ENCODE measurements around the gene SOHLH2. TPM values are rescaled to one million over a fixed set of nuclear protein-coding genes. Genes with fewer than 3 reads are reported as not detected.

Gene SOHLH2
- total RNA-seq, 1 experiment from 2014 or later = 2.7 TPM

DNA sequence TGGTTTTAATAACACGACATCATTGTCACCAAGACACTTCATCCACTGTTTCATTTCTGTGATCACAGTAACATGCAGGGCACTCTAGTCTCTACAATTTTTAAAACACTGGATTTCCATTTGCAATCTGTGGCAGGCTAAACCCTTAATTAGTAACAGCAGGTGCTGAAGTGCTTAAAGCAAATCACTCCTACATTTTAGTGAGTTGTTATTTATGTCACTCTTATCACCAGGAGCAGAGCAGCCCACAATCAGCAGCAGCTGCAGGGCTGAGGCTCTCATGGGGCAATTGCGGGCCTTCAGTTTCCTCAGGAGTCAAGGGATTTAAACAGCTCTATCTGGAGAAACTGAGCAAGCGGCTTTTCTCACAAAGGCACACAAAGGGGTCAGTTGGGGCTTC, 1.6 kb downstream of the SOHLH2 start:
- H3K4me1 ChIP-seq = peaks cover 8% of the 10 kb centered on the region
- H3K4me3 ChIP-seq = no peak overlapping the region
- no peak overlapping the region for H3K27ac ChIP-seq
- peak; percentile 24 to 64 for DNase-seq
- no peaks in the 10 kb centered on the region for H3K27me3 ChIP-seq
- no peaks in the 10 kb centered on the region for H3K9me3 ChIP-seq (replicated peaks)
- H3K36me3 ChIP-seq = no peaks in the 10 kb centered on the region

DNA sequence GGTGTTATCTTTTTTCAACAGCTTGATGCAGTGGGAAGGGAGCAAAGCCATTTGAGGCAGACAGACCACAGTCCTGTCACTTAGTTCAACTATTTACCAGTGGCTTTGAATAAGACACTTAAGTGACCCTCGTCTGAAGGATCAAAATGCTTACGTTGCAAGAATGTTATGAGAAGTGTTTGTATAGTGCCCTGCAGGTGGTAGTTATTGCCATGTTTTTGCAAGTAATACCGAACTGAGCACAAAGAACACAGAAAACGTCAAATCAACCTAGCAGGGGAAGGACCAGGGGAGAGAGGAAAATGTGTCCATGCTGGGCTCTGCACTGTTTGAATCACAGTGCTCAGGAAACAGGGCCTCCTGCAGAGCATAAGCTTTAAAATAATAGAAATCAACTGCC, 2.8 kb downstream of the SOHLH2 start:
- Histone ChIP-seq H3K27me3 (no peaks in the 10 kb centered on the region), H3K4me3 (no peak overlapping the region), H3K4me1 (peaks cover 8% of the 10 kb centered on the region), H3K9me3 (replicated peaks) (no peaks in the 10 kb centered on the region), H3K36me3 (no peaks in the 10 kb centered on the region), H3K27ac (no peak overlapping the region)
- DNase-seq = no peak

DNA sequence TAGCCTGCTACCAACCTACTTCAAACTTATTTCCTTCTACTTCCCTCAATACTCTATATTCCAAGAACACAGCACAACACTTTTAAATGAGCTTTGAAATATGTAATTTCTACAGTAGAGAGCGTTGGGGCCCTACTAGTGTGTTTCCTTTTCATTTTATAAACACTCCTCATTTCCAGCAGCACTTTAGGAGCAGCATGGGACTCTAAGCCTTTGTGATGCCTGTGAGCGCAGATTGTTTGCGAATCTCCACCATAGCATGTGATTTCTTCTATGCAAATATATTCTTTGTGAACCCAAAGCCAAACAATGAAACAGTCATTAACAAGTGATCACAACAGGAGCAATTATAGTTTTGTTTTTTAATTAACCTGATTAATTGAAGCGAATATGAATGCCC, 3.6 kb downstream of the SOHLH2 start:
- no peak for DNase-seq
- H3K36me3 ChIP-seq = no peaks in the 10 kb centered on the region
- peaks cover 8% of the 10 kb centered on the region for H3K4me1 ChIP-seq
- no peaks in the 10 kb centered on the region for H3K27me3 ChIP-seq
- H3K9me3 ChIP-seq (replicated peaks) = no peaks in the 10 kb centered on the region
- no peak overlapping the region for H3K4me3 ChIP-seq
- no peak overlapping the region for H3K27ac ChIP-seq

DNA sequence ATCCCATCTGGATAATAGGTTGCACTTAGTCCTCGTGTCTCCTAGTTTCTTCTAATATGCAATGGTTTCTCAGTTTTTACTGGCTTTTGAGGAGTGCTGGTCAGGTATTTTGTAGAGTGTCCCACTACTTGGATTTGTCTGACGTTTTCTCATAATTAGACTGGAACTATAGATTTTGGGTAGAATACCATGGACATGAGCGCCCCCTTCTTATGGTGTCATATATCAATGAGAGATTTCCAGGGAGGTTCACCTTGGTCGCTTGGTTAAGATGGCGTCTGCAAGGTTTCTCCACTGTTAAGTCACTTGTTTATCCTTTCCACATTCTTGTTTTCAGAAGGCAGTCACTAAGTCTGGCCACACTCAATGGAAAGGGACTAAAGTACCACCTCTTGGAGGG, 6.7 kb downstream of the SOHLH2 start:
- no peak overlapping the region for H3K4me3 ChIP-seq
- DNase-seq = peak in 1 of 2 experiments; percentile 21

GRCh38 chr13:36193151-36193855, 21.1 kb downstream of the SOHLH2 start:
- Histone ChIP-seq H3K27ac (peak overlapping the region; percentile 78), H3K4me1 (peaks cover 27% of the 10 kb centered on the region)
- DNase-seq = peak; percentile 54 to 68

More for the DNA sequence above, 6.7 kb downstream of the SOHLH2 start:
- Histone ChIP-seq H3K36me3 (no peaks in the 10 kb centered on the region), H3K9me3 (replicated peaks) (no peaks in the 10 kb centered on the region), H3K4me1 (peaks cover 3% of the 10 kb centered on the region), H3K27ac (no peak overlapping the region), H3K27me3 (no peaks in the 10 kb centered on the region)

DNA sequence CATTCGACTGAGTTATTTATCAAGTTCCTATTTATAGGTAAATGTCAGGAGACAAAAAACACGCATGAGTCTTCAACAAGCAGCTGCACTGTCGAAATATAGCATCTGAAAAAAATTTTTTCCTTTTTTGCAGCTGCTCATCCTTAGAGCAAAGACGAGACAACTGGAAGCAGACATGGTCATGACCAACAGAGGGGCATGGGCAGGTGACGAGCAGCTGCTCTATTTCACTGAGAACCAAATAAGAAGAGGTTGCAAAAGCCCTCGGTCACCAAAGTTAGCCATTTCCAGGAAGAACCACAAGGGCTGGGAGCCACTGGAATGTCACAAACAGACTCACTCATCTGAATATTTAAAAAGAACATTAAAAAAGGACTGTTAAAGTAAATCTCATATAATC, 22.2 kb downstream of the SOHLH2 start:
- peak overlapping the region; percentile 14; the same call in 1 of the 2 replicates for H3K4me3 ChIP-seq
- DNase-seq = peak; percentile 91 to 96

More at GRCh38 chr13:36193151-36193855, 21.1 kb downstream of the SOHLH2 start:
- H3K27me3 ChIP-seq = no peaks in the 10 kb centered on the region
- H3K36me3 ChIP-seq = no peaks in the 10 kb centered on the region
- H3K9me3 ChIP-seq (replicated peaks) = no peaks in the 10 kb centered on the region
- no peak overlapping the region for H3K4me3 ChIP-seq

DNA sequence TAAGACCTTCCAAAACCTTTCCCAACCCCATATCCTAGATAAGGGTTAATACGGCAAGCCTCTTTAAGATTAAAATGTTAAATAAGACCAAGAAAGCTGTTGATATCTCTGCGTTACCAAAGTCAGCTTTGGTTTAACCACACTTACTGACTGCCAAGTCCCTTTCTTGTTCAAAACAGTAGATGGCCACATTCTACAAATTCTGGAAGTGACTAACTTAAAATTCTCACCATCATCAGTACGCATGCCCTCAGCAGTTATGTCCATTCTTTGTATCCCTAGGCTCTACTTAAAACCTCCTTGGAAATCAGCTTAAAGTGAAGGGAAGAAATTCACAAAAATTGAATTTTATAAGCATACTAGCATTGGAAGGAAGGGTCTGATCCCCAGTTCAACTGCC, 23.6 kb downstream of the SOHLH2 start:
- Histone ChIP-seq H3K9me3 (replicated peaks) (no peaks in the 10 kb centered on the region), H3K27ac (no peak overlapping the region), H3K4me3 (no peak overlapping the region), H3K36me3 (no peaks in the 10 kb centered on the region), H3K27me3 (no peaks in the 10 kb centered on the region), H3K4me1 (peaks cover 27% of the 10 kb centered on the region)
- peak in 1 of 2 experiments; percentile 11 for DNase-seq

More for the DNA sequence above, 22.2 kb downstream of the SOHLH2 start:
- Histone ChIP-seq H3K9me3 (replicated peaks) (no peaks in the 10 kb centered on the region), H3K36me3 (no peaks in the 10 kb centered on the region), H3K27me3 (no peaks in the 10 kb centered on the region), H3K27ac (peak overlapping the region; percentile 78), H3K4me1 (peaks cover 27% of the 10 kb centered on the region)

DNA sequence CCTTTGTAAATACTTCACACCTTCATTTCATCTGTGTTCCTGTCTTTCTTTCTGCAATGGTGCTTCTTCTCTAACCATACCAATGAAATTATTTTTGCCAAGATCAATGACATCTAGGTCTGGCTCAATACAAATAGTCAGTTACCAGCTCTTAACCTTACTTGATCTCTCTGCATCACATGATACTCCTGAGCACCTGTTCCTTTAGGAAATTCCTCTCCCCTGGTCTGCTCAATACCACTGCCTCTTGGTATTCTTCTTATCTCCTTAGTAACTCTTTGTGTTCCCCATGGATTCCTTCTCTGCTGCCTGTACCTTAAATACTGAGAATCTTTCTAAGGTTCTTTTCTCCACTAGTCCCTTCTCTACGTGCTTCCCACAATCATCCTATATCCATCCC, 25.9 kb downstream of the SOHLH2 start:
- no peaks in the 10 kb centered on the region for H3K27me3 ChIP-seq
- DNase-seq = peak in 1 of 2 experiments; percentile 21
- H3K36me3 ChIP-seq = no peaks in the 10 kb centered on the region
- peaks cover 23% of the 10 kb centered on the region for H3K4me1 ChIP-seq
- no peak overlapping the region for H3K4me3 ChIP-seq
- H3K9me3 ChIP-seq (replicated peaks) = no peaks in the 10 kb centered on the region
- no peak overlapping the region for H3K27ac ChIP-seq

DNA sequence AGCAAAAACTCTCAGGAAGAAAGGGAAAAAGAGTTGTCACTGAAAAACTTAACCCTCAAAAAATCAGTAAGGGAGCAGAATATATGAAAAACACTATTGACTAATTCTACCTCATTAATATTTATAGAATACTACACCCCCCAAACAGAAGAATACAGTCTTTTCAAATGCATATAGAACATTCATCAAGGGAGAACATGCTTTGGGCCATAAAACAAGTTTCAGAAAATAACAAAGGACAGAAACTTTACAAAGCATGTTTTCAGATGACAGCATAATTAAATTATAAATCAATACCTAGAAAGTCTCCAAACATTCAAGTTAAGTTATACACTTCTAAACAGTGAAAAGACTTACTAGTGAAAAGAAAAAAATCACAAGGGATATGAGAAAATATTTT, 30.5 kb downstream of the SOHLH2 start:
- no peaks in the 10 kb centered on the region for H3K36me3 ChIP-seq
- no peak overlapping the region for H3K4me3 ChIP-seq
- no peaks in the 10 kb centered on the region for H3K27me3 ChIP-seq
- DNase-seq = no peak
- H3K4me1 ChIP-seq = peaks cover 3% of the 10 kb centered on the region; the same call in 1 of the 2 replicates
- no peak overlapping the region for H3K27ac ChIP-seq
- no peaks in the 10 kb centered on the region for H3K9me3 ChIP-seq (replicated peaks)

DNA sequence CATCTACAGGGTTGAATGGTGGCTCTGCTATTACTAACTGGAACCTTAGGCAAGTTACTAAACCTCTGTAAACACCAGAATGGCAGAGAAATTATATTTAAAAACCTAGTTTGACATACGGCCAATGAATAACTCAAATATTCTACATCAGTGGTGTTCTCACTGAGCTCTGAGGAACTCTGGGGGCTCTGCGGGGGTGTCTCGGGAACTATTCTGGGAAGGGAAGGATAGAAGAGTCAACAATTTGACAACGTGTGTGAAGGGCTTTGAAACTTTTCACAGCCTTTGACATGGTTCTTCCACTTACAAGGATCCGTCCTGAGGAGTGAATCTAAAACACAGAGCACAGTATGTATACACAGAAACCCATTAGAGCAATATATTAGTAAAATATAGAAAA, 38.7 kb downstream of the SOHLH2 start:
- Histone ChIP-seq H3K27ac (no peak overlapping the region), H3K4me3 (no peak overlapping the region), H3K4me1 (no peaks in the 10 kb centered on the region), H3K27me3 (no peaks in the 10 kb centered on the region), H3K9me3 (replicated peaks) (no peaks in the 10 kb centered on the region), H3K36me3 (no peaks in the 10 kb centered on the region)
- no peak for DNase-seq

GRCh38 chr13:36174923-36175322, 39.4 kb downstream of the SOHLH2 start:
- no peaks in the 10 kb centered on the region for H3K27me3 ChIP-seq
- no peak for DNase-seq
- no peaks in the 10 kb centered on the region for H3K9me3 ChIP-seq (replicated peaks)
- H3K27ac ChIP-seq = no peak overlapping the region
- H3K4me1 ChIP-seq = no peaks in the 10 kb centered on the region
- H3K4me3 ChIP-seq = no peak overlapping the region
- H3K36me3 ChIP-seq = no peaks in the 10 kb centered on the region

- Histone ChIP-seq H3K4me3 (no peak overlapping the region), H3K36me3 (no peaks in the 10 kb centered on the region), H3K9me3 (replicated peaks) (no peaks in the 10 kb centered on the region), H3K4me1 (no peaks in the 10 kb centered on the region), H3K27me3 (no peaks in the 10 kb centered on the region), H3K27ac (no peak overlapping the region)
- DNase-seq = no peak
These were observed 40.6 kb downstream of the SOHLH2 start for GRCh38 chr13:36173571-36174322.

- Histone ChIP-seq H3K9me3 (replicated peaks) (no peaks in the 10 kb centered on the region), H3K36me3 (no peaks in the 10 kb centered on the region), H3K4me3 (no peak overlapping the region), H3K27me3 (no peaks in the 10 kb centered on the region), H3K4me1 (peaks cover 17% of the 10 kb centered on the region), H3K27ac (no peak overlapping the region)
- DNase-seq = no peak
These were observed 48.3 kb downstream of the SOHLH2 start for GRCh38 chr13:36166046-36166445.

GRCh38 chr13:36163809-36164308, 50.5 kb downstream of the SOHLH2 start:
- H3K36me3 ChIP-seq = no peaks in the 10 kb centered on the region
- no peaks in the 10 kb centered on the region for H3K9me3 ChIP-seq (replicated peaks)
- no peak overlapping the region for H3K27ac ChIP-seq
- H3K4me3 ChIP-seq = no peak overlapping the region
- H3K27me3 ChIP-seq = no peaks in the 10 kb centered on the region
- peak; percentile 87 to 95 for DNase-seq
- peaks cover 17% of the 10 kb centered on the region for H3K4me1 ChIP-seq

GRCh38 chr13:36163286-36163685, 51.1 kb downstream of the SOHLH2 start:
- peak; percentile 6 to 27 for DNase-seq
- no peaks in the 10 kb centered on the region for H3K9me3 ChIP-seq (replicated peaks)
- no peaks in the 10 kb centered on the region for H3K27me3 ChIP-seq
- no peak overlapping the region for H3K27ac ChIP-seq
- H3K36me3 ChIP-seq = no peaks in the 10 kb centered on the region
- no peak overlapping the region for H3K4me3 ChIP-seq
- H3K4me1 ChIP-seq = peaks cover 22% of the 10 kb centered on the region
